GM12892 (cell line): ENCODE results near the gene KYAT1.
"Not testable (repeated sequence)": the region's sequence is repeated elsewhere in the genome, so short reads cannot be mapped to it uniquely, and the experiment has no call there.

Experiments used
- DNase-seq: peaks from one replicate; pipeline ENCODE4 v3.0.0; 2011; ENCODE audit not compliant: insufficient read length
- FAIRE-seq: peaks from 2 replicates; lab custom pipeline; 2011; peaks lifted over from hg19 to GRCh38; lab: Jason Lieb, UNC
- POLR2A ChIP-seq: IDR thresholded peaks from 2 replicates; pipeline ENCODE4 v1.6.1; 2011; ENCODE audit warnings: low read depth, low read length, control low read depth
- POLR2AphosphoS5 ChIP-seq: IDR thresholded peaks from 2 replicates; pipeline ENCODE4 v1.6.1; 2011; ENCODE audit warnings: low read depth, low read length, control low read depth
- TAF1 ChIP-seq: IDR thresholded peaks from 2 replicates; pipeline ENCODE4 v1.6.1; 2011; ENCODE audit warnings: low read depth, mild to moderate bottlenecking, control low read depth, low read length, borderline replicate concordance

The KYAT1 gene

DNA sequence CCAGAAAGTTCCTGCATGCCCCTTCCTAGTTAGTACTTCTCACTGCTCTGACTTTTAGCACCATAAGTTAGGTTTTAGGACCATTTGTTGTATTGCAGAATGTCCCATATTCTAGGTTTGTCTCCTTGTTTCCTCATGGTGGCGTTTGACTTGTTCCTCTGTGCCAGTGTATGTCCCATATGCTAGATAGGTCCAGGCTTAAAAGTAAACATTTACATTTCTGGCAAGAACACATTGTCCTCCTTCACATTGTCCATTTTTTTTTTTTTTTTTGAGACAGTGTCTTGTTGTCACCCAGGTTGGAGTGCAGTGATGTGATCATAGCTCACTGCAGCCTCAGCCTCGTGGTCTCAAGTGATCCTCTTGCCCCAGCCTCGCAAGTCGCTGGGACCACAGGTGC, 79.3 kb downstream of the KYAT1 start:
- FAIRE-seq = no peak
- TF ChIP-seq TAF1 (no peak), POLR2AphosphoS5 (no peak), POLR2A (no peak)
- no peak for DNase-seq

DNA sequence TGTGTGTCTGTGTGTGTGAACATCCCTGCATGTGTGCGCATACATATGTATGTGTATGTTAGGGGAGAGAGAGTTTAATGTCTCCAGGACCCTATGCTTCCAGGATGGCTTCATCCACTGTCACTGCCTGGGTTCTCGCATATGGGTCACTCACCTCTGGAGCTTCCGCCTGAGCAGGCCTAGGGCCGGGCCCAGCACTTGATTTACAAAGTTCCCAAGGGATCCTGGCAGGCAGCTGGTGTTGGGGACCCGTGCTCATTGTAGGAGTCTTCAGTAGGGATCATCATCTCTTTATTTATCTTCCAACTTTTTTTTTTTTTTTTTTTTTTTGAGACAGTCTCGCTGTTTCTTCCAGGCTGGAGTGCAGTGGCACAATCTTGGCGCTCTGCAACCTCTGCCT, 81.7 kb downstream of the KYAT1 start:
- TF ChIP-seq POLR2AphosphoS5 = no peak
- TF ChIP-seq POLR2A = no peak
- TF ChIP-seq TAF1 = no peak
- DNase-seq = no peak
- no peak for FAIRE-seq

DNA sequence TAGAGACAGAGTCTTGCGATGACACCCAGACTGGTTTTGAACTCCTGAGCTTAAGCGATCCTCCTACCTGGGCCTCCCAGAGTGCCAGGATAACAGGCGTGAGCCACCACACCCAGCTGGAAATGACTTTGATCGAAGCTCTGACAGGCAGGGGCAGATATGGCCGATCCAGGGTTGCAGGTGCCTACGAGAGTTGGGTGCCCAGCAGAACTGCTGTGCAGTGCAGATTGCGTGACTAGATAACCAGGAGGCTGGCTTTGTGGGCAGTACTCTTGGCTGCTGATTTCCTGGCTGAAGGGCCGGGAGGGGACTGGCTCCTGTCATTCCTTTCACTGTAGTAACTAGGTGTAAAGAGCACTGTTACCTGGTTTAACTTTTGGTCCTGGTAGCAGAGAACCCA, 82.9 kb downstream of the KYAT1 start:
- DNase-seq = no peak
- no peak for FAIRE-seq
- no peak for TF ChIP-seq POLR2AphosphoS5
- no peak for TF ChIP-seq TAF1
- no peak for TF ChIP-seq POLR2A

DNA sequence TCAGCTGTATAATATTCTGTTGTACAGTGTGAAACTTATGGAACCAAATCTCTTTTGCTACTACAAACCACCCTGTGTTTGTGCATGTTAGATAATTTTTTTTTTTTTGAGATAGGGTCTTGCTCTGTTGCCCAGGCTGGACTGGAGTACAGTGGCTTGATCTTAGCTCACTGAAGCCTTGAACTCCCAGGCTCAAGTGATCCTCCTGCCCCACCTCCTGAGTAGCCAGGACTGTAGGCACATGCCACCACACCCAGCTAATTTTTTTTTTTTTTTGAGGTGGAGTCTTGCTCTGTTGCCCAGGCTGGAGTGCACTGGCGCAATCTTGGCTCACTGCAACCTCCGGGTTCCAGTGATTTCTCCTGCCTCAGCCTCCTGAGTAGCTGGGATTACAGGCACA, 86.8 kb downstream of the KYAT1 start:
- DNase-seq, FAIRE-seq: not testable (repeated sequence)

GRCh38 chr9:128792978-128793686, 88.6 kb downstream of the KYAT1 start:
- TF ChIP-seq POLR2A = no peak
- no peak for TF ChIP-seq TAF1
- no peak for TF ChIP-seq POLR2AphosphoS5
- DNase-seq (no peak), FAIRE-seq (no peak)

- no peak for FAIRE-seq
- no peak for DNase-seq
- TF ChIP-seq POLR2AphosphoS5 (no peak), POLR2A (no peak), TAF1 (no peak)
Measured at GRCh38 chr9:128792134-128792533, 89.6 kb downstream of the KYAT1 start.

GRCh38 chr9:128790536-128790935, 91.2 kb downstream of the KYAT1 start:
- FAIRE-seq = no peak
- TF ChIP-seq POLR2AphosphoS5 = no peak
- no peak for TF ChIP-seq POLR2A
- TF ChIP-seq TAF1 = no peak

DNA sequence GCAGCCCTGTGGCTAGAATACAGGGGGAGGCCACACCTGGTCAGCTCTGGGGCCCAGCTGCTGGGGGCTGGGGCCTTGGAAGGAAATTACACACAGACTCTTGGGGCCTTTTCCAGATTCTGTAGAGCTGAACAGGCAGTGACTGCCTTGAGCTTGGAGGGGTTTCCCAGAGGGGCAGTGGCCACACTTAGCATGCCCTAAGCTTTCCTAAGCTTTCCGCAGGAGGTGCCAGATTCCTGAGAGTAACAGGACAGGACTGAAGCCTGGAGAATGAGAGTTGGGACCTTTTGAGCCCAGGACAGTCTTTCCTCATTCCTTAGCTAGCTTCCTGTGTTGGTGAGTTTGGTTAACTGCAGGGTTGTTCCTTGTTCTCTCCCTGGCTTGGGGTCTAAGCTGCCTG, 93.3 kb downstream of the KYAT1 start:
- FAIRE-seq (no peak), DNase-seq (no peak)
- no peak for TF ChIP-seq POLR2AphosphoS5
- TF ChIP-seq POLR2A = no peak
- TF ChIP-seq TAF1 = no peak

More at GRCh38 chr9:128790536-128790935, 91.2 kb downstream of the KYAT1 start:
- no peak for DNase-seq

- FAIRE-seq (no peak), DNase-seq (no peak)
- TF ChIP-seq TAF1 (no peak), POLR2A (no peak), POLR2AphosphoS5 (no peak)
Measured at GRCh38 chr9:128787659-128788058, 94.1 kb downstream of the KYAT1 start.

GRCh38 chr9:128786681-128787601, 94.8 kb downstream of the KYAT1 start, which contains the start of gene TBC1D13:
Gene TBC1D13, plus strand, starts transcription at chr9:128787253. Its CDS starts 101 bp downstream, at chr9:128787354.
- peak; percentile 73; the same call in 1 of the 2 replicates for TF ChIP-seq POLR2A
- peak; percentile 55 for TF ChIP-seq POLR2AphosphoS5
- TF ChIP-seq TAF1 = 0 out of 2 replicates have a peak, but pooled peaks have one; percentile 46
- peak; percentile 90 for DNase-seq
- peak; percentile 83 for FAIRE-seq

DNA sequence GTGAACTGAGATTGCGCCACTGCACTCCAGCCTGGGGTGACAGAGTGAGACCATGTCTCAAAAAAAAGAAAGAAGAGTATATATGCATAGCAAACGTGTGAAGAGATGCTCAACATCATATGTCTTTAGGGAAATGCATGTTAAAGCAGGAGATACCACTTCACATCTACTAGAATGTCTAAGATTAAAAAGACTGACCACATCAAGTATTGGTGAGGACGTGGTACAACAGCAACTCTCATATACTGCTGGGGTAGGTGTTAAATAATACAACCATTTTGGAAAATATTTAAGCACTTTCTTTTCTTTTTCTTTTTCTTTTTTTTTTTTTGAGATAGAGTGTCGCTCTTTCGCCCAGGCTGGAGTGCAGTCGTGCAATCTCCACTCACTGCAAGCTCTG, 96.3 kb downstream of the KYAT1 start:
- DNase-seq (no peak), FAIRE-seq (no peak)
- TF ChIP-seq POLR2AphosphoS5 (no peak), TAF1 (no peak), POLR2A (no peak)
